CD14-positive monocyte (primary cell): ENCODE data around the gene DDR1. TPM values are rescaled to one million over a fixed set of nuclear protein-coding genes. Genes with fewer than 3 reads are reported as not detected.

Source experiments
- DNase-seq, 3 donors: peaks; one replicate each; pipeline ENCODE4 v3.0.0-alpha.2; 2011 to 2022
- H2AFZ ChIP-seq: 2 replicates; pipeline ENCODE4 v1.6.0; 2012; ENCODE audit warnings: mild to moderate bottlenecking, low read depth, low read length, inconsistent platforms; ENCODE audit not compliant: insufficient read depth, poor library complexity, severe bottlenecking
- H3K27ac ChIP-seq, 2 donors: 1 replicate in 1 of 2; 2 replicates in 1 of 2; pipeline ENCODE4 v1.5.1; 2012 to 2013; ENCODE audit warnings: low read length in 2 of 2, control low read depth in 1 of 2, inconsistent platforms in 1 of 2, low read depth in 1 of 2, mild to moderate bottlenecking in 1 of 2
- H3K27me3 ChIP-seq, 2 donors: one replicate each; pipeline versions ENCODE4 v1.6.0 to v1.6.1; 2011 to 2013; ENCODE audit warnings: low read length in 2 of 2; ENCODE audit not compliant: control insufficient read depth in 2 of 2, insufficient read depth in 2 of 2
- H3K36me3 ChIP-seq, 2 donors: replicated peaks in 1 of 2; 1 replicate in 1 of 2; 2 replicates in 1 of 2; pipeline versions ENCODE4 v1.5.1 to v1.6.1; 2012 to 2013; ENCODE audit warnings: low read length in 2 of 2, control low read depth in 1 of 2, inconsistent platforms in 1 of 2, mild to moderate bottlenecking in 1 of 2; ENCODE audit not compliant: insufficient read depth in 2 of 2, control insufficient read depth in 1 of 2
- H3K4me1 ChIP-seq, 2 donors: 1 replicate in 1 of 2; 2 replicates in 1 of 2; pipeline versions ENCODE4 v1.5.1 to v1.6.1; 2012 to 2013; ENCODE audit warnings: low read length in 2 of 2, control low read depth in 1 of 2, inconsistent platforms in 1 of 2, mild to moderate bottlenecking in 1 of 2, moderate library complexity in 1 of 2; ENCODE audit not compliant: insufficient read depth in 2 of 2, control insufficient read depth in 1 of 2
- H3K4me2 ChIP-seq: replicated peaks from 2 replicates; pipeline ENCODE3; 2012; ENCODE audit warnings: low read length, moderate library complexity, mild to moderate bottlenecking; ENCODE audit not compliant: poor library complexity, severe bottlenecking; ENCODE audit errors: extremely low read depth
- H3K4me3 ChIP-seq, 3 experiments: fragments of 200-600 bp in 1 of 3; sonication (generic) in 1 of 3; replicated peaks in 1 of 3; 1 replicate in 2 of 3; 2 replicates in 1 of 3; pipeline ENCODE4 v1.5.1; 2011 to 2013; ENCODE audit warnings: low read length in 3 of 3, mild to moderate bottlenecking in 3 of 3, control low read depth in 2 of 3, low read depth in 2 of 3, inconsistent platforms in 1 of 3, moderate library complexity in 1 of 3
- H3K79me2 ChIP-seq: 2 replicates; pipeline ENCODE4 v1.6.0; 2012; ENCODE audit warnings: mild to moderate bottlenecking, control low read depth, inconsistent platforms, low read length, moderate library complexity; ENCODE audit not compliant: insufficient read depth
- H3K9ac ChIP-seq: 2 replicates; pipeline ENCODE4 v1.6.0; 2017; ENCODE audit warnings: low read length, mild to moderate bottlenecking; ENCODE audit not compliant: insufficient read depth, poor library complexity, severe bottlenecking
- H3K9me3 ChIP-seq, 2 donors: replicated peaks in 1 of 2; 1 replicate in 1 of 2; 2 replicates in 1 of 2; pipeline versions ENCODE4 v1.5.1 to v1.6.1; 2012 to 2013; ENCODE audit warnings: low read length in 2 of 2, control low read depth in 1 of 2; ENCODE audit not compliant: control insufficient read depth in 1 of 2, insufficient read depth in 1 of 2
- H4K20me1 ChIP-seq: 2 replicates; pipeline ENCODE4 v1.6.0; 2012; ENCODE audit warnings: mild to moderate bottlenecking, low read length, control low read depth, moderate library complexity; ENCODE audit not compliant: insufficient read depth
- H3K27ac Mint-ChIP-seq, 7 donors: one replicate each; pipeline ENCODE4 v1.8.0; 2020; ENCODE audit warnings: mild to moderate bottlenecking in 7 of 7, mixed read lengths in 7 of 7, moderate library complexity in 6 of 7, inconsistent platforms in 2 of 7
- H3K27me3 Mint-ChIP-seq, 3 donors: one replicate each; pipeline ENCODE4 v1.8.0; 2021 to 2022; ENCODE audit warnings: low read depth in 3 of 3, mild to moderate bottlenecking in 3 of 3, mixed read lengths in 3 of 3, moderate library complexity in 3 of 3, inconsistent platforms in 1 of 3
- H3K36me3 Mint-ChIP-seq, 2 donors: one replicate each; pipeline ENCODE4 v1.8.0; 2020; ENCODE audit warnings: mixed read lengths in 2 of 2, inconsistent platforms in 1 of 2, mild to moderate bottlenecking in 1 of 2
- H3K4me1 Mint-ChIP-seq: one replicate; pipeline ENCODE4 v1.8.0; 2020; ENCODE audit warnings: mild to moderate bottlenecking, mixed read lengths
- H3K4me3 Mint-ChIP-seq, 2 donors: one replicate each; pipeline ENCODE4 v1.8.0; 2020; ENCODE audit warnings: mild to moderate bottlenecking in 2 of 2, mixed read lengths in 2 of 2, moderate library complexity in 1 of 2
- H3K9me3 Mint-ChIP-seq, 7 donors: one replicate each; pipeline ENCODE4 v1.8.0; 2020 to 2022; ENCODE audit warnings: mixed read lengths in 7 of 7, mild to moderate bottlenecking in 6 of 7, moderate library complexity in 6 of 7, inconsistent platforms in 2 of 7
- CTCF ChIP-seq: fragments of 200-600 bp; IDR thresholded peaks from one replicate; pipeline ENCODE4 v1.8.0; 2022; ENCODE audit warnings: antibody characterized with exemption, mild to moderate bottlenecking
- WGBS: methylation state at CpG from one replicate; pipeline ENCODE4 v1.1.5; 2013; ENCODE audit warnings: missing lambda C conversion rate; ENCODE audit not compliant: insufficient coverage; 5-methylcytosine and 5-hydroxymethylcytosine counted together
- intact Hi-C, 2 donors: fragments of 100-400 bp; cut with micrococcal nuclease; formaldehyde crosslinking; loops; one replicate each; pipeline versions ENCODE4 v1.15.0 to v1.15.1; 2023
- polyA plus RNA-seq, 3 donors: library from polyadenylated mRNA; depleted of rRNA in 1 of 3; unstranded in 2 of 3; stranded (reverse) in 1 of 3; fragments of 300-500 nt in 2 of 3; fragments of >200 nt in 1 of 3; fragmentation: Illumina TruSeq in 2 of 3; gene quantifications; 1 replicate in 2 of 3; 2 replicates in 1 of 3; pipeline ENCODE4 v1.2.3, GENCODE V29; 2012 to 2021

DDR1 gene
- polyA plus RNA-seq, 3 donors = 0.39 to 1.0 (median 0.51) TPM

GRCh38 chr6:30896541-30896940, 12.2 kb downstream of the DDR1 start:
- TF ChIP-seq CTCF = no peak
- H3K4me3 Mint-ChIP-seq = no peak overlapping the region
- H3K4me1 Mint-ChIP-seq = no peaks in the 10 kb centered on the region
- Histone ChIP-seq H3K9ac (no peak overlapping the region), H3K27ac (no peak overlapping the region), H3K79me2 (no peaks in the 10 kb centered on the region), H2AFZ (no peak overlapping the region), H3K36me3 (no peaks in the 10 kb centered on the region), H3K4me3 (no peak overlapping the region), H3K4me1 (no peaks in the 10 kb centered on the region), H4K20me1 (no peaks in the 10 kb centered on the region), H3K27me3 (no peaks in the 10 kb centered on the region), H3K4me2 (no peak overlapping the region), H3K9me3 (no peaks in the 10 kb centered on the region)
- H3K27me3 Mint-ChIP-seq = peaks cover 4 to 7% (median 5%) of the 10 kb centered on the region in 3 donors
- no peaks in the 10 kb centered on the region for H3K9me3 Mint-ChIP-seq
- DNase-seq = no peak
- 98% methylated on average over 9 of the region's 13 CpGs for WGBS
- no peak overlapping the region for H3K27ac Mint-ChIP-seq
- peaks cover 0 to 2% of the 10 kb centered on the region in 2 donors for H3K36me3 Mint-ChIP-seq
- intact Hi-C loops = no loop called here

GRCh38 chr6:30897882-30898281, 13.6 kb downstream of the DDR1 start:
- Histone ChIP-seq H2AFZ (no peak overlapping the region), H3K4me1 (no peaks in the 10 kb centered on the region), H3K27me3 (no peaks in the 10 kb centered on the region), H3K9ac (no peak overlapping the region), H3K4me3 (no peak overlapping the region), H3K79me2 (no peaks in the 10 kb centered on the region), H3K27ac (no peak overlapping the region), H3K4me2 (no peak overlapping the region), H3K36me3 (no peaks in the 10 kb centered on the region), H4K20me1 (no peaks in the 10 kb centered on the region), H3K9me3 (no peaks in the 10 kb centered on the region)
- H3K36me3 Mint-ChIP-seq = peaks cover 0 to 2% of the 10 kb centered on the region in 2 donors
- no peaks in the 10 kb centered on the region for H3K9me3 Mint-ChIP-seq
- no peak for DNase-seq
- H3K27ac Mint-ChIP-seq = no peak overlapping the region
- intact Hi-C loops = no loop called here
- no peaks in the 10 kb centered on the region for H3K4me1 Mint-ChIP-seq
- H3K4me3 Mint-ChIP-seq = no peak overlapping the region
- 91% methylated on average over 13 of the region's 16 CpGs for WGBS
- TF ChIP-seq CTCF = no peak
- peaks cover 3 to 6% (median 5%) of the 10 kb centered on the region in 3 donors for H3K27me3 Mint-ChIP-seq
